Hepatic stellate cell (primary cell): ENCODE results near the gene RAB1A.
A peak's percentile ranks its signal among the peaks of the same experiment; 100 is the strongest.
"Not testable (repeated sequence)": the region's sequence is repeated elsewhere in the genome, so short reads cannot be mapped to it uniquely, and the experiment has no call there.

Experiments used
- DNase-seq: peaks from one replicate; pipeline ENCODE4 v3.0.0; 2011; ENCODE audit warnings: low spot score

RAB1A gene

DNA sequence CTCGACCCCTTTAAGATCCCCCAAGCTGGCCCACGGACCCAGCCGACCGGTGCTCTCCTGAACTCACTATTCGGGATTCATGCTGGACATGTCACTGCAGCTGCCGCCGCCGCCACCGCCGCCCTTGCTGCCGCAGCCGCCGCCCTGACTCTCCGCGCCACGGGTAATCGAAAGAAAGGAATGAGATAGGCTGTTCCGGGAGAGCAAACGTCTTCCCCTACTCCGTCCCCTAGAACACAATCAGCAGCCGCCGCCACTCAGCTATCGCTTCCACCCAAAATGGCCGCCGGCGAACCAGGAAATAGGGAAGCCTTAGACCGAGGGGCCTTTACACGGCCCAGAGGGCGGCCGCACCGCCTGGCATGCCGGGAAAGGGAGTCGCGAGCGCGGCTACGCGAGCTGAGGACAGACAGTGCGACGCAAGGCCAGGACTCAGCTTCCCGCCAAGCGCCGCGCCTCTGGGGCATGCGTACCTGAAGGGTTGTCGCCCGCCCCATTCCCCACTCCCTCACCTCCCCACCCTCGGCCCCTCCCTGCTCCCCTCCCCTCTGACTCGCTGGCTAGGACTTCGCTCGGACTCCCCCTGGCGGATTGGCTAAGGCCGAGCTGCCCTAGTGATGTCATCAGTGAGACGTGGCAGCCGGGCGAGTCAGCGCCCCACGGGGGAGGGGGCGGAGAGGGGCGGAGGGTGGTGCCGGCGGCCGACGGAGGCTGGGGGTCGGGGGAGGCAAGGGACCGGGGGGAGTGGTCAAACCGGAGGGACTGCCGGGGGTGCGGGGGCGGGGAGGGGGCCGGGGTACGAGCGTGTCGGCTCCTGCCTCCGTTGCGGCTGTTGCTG is at the start of gene RAB1A:
TSS of gene RAB1A (minus strand) at position 281 of the 838 bp plus-strand sequence. CDS start at position 90, 191 bp downstream.
- DNase-seq, result peak; percentile 97

DNA sequence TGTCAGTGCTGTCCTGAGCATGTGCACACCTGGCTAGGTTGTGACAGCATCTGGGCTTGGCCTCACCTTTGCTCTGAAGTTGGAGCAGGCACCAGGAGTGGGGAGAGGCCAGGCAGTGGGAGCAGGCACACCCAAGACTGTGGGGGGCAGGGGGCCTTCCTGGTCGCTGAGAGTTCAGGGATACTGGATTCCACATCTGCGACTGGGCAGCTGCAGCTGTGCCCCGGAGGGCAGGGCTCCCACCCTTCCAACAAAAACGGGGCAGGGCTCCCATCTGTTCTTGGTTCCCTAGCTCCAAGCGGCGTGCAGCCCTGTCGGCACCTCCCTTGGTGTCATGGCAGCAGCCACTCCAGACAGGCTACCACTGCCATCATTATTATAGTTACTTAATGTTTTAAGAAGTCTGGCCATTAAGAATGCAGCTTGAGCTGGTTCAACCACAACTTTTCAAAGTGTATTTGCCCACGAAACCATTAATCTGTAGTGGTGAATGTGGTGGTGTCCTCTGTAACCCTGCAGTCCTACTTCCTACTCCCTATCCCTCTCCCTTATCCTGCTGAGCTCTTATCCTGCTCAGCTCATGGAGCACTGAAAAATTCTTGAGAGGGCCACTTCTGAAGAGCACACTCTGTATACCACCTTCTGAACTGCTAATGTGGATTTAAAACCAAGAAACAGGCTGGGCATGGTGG is 48.0 kb upstream of the RAB1A start:
- no peak for DNase-seq

DNA sequence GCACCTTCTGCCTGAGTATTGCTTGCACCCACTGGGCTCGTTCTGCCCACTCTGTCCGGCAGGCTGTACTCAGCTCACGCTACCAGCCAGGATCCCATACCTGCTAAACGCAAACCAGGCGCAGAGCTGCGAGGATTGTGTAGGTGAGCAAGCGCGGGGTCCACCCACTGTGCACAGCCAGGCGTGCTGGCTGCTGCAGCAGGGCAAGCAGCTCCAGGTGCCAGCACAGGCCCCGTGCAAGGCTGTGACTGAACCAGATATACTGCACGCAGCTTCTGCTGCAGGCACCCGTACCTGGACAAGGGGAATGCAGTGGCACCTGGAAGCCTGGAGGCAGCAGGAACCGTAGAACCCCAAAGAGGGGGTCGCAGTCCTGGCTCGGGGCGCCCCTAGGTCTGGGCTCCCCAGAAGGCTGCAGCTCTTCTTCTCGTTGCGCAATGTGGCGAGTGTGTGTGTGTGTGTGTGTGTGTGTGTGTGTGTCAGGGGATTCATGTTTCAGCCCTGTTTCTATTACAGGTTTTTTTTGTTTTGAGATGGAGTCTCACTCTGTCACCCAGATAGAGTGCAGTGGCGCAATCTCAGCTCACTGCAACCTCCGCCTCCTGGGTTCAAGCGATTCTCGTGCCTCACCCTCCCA is 46.1 kb upstream of the RAB1A start:
- no peak for DNase-seq

DNA sequence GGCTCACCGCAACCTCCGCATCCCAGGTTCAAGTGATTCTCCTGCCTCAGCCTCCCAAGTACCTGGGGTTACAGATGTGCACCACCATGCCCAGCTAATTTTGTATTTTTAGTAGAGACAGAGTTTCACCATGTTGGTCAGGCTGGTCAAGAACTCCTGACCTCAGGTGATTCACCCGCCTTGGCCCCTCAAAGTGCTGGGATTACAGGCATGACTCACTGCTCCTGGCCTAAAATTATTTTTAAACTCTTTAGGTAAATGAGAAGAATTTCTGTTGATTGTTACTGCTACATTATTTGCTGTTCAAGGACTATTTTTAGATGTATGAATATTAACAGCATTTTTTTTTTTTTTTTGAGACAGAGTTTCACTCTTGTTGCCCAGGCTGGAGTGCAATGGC is 44.1 kb upstream of the RAB1A start:
- not testable (repeated sequence) for DNase-seq

DNA sequence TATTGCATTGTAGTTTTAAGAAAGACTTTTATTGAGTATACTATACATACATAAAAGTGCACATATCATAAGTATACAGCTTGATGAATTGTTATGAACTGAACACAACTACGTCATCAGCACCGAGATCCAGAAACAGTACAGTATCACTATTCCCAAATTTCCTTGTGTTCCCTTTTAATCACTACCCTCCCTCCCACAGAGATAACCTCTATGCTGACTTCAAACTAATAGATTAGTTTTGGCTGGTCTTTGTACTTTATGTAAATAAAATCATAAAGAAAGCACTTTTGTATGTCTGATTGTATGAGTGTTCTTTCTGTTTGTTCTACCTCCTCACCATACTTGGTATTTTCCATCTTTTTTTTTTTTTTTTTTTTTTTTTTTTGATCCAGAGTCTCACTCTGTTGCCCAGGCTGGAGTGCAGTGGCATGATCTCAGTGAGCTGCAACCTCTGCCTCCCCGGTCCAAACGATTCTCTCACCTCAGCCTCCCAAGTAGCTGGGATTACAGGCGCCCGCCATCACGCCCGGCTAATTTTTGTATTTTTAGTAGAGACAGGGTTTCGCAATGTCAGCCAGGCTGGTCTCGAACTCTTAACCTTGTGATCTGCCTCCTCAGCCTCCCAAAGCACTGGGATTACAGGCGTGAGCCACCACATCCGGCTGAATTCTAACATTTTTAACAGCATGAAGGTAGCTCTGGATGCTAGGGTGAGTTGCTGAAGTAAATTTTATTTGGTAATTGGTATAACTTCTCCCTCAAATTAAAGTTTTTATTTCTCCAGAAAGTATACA is 43.3 kb upstream of the RAB1A start:
- DNase-seq, result no peak

DNA sequence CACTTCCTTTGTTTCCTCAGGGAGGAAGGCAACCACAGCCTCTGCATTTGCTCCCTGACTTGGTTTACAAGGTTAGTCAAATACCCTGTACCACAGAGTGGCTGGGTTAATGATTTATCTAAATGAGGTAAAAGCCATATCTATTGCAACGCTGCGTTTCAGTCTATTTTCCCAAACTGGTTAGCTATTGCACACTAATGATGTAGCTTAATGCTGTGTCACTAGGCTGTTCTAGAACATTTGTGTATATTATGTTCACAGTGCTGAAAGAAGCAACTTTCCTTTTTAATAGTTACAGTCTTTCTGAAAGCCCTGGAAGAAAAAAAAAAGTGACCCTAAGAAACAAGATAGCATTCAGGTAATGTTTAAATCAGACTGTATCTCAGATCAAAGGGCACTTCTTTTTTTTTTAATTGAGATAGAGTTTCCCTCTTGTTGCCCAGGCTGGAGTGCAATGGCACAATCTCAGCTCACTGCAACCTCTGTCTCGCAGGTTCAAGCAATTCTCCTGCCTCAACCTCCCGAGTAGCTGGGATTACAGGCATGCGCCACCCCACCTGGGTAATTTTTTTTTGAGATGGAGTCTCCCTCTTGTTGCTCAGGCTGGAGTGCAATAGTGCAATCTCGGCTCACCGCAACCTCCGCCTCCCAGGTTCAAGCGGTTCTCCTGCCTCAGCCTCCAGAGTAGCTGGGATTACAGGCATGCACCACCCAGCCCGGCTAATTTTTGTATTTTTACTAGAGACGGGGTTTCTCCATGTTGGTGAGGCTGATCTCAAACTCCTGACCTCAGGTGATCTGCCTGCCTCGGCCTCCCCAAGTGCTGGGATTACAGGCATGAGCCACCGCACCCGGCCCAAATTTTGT is 40.9 kb upstream of the RAB1A start:
- DNase-seq, result not testable (repeated sequence)

DNA sequence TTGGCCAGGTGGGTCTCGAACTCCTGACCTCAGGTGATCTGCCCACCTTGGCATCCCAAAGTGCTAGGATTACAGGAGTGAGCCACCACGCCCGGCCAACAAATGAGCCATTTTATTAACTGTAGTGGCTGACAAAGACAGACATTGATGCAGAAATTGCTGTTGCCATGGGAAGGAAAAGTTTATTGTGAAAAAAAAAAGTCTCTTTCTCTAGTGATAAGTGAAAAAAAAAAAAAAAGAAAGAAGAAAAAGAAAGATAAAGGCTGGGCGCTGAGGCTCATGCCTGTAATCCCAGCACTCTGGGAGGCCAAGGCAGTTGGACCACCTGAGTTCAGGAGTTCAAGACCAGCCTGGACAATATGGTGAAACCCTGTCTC is 39.8 kb upstream of the RAB1A start:
- DNase-seq, result no peak

DNA sequence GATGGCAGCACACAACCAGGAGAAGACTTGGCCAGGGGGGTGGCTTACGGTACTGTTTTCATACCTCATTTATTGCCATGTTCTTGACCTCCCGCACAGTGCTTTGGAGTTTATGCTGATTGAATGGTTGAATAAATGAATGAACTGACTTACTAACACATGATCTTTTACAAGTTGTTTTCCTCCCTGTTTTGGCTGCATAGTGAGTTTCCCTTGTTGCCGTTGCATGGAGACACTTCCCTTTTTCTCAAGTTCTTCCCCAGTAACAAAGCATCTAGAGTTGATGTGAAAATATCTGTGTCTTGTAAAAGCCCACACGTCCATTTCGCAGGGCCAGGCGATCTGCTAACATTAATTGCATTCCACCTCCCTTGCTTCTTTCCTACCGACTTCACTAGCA is 35.7 kb upstream of the RAB1A start:
- DNase-seq, result no peak

DNA sequence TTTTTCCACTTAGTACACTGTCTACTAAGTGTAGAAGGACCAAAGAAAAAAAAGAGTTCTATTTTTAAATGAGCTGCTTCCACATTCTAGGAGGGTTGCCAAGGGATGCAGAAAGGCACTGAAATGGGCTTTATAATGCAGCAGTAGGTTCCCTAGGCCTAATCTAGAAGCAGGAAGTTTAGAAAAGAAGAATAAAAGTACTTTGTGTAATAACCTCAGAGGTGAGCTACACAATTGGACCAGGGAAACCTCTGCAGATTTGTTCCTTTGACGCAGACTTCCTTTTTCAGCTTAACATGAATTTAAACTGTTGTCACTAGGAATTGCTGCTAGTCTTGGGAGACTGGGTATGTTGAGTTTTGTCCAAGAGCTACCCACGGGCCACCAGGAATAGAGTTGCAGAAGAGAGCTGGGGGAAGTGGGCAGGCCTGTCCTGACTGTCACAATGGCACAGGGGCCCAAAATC is 34.6 kb upstream of the RAB1A start:
- DNase-seq, result peak; percentile 40

DNA sequence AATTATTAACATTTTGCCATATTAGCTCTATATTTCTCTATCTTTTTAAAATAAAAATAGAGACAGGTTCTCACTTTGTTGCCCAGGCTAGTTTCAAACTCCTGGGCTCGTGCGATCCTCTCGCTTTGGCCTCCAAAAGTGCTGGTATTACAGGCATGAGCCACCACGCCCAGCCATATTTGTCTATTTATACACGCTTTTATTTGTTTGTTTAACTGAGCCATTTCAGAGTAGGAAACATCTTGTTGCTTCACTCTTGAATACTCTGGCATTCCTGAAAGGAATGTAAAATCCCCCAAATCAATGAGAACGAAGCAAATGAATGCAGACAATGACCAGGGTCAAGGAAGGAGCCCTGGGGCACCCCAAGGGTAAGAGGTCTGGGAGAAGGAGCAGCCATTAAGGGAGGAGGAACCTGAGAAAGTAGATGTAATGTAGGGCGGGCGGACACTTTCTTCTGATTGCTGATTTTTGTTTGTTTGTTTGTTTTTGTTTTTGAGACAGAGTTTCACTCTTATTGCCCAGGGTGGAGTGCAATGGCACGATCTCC is 31.7 kb upstream of the RAB1A start:
- no peak for DNase-seq

DNA sequence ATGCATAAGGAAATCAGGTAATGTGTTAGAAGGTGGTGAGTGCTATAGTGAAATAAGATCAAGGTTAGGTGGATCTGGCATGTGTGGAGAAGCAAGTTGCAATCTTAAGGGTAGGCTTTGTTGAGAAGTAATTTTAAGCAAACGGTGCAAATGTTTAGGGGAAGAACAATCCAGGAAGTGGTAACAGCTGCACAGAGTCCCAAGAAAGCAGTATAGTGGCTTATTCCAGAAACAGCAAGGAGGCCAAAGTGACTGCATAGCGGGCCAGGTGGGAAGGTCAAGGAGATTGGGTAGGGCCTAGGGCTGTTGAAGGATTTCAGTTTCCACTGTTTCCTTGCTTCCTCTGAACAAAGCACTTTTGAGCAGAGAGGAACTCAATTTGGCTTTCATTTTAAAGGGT is 30.0 kb upstream of the RAB1A start:
- no peak for DNase-seq

DNA sequence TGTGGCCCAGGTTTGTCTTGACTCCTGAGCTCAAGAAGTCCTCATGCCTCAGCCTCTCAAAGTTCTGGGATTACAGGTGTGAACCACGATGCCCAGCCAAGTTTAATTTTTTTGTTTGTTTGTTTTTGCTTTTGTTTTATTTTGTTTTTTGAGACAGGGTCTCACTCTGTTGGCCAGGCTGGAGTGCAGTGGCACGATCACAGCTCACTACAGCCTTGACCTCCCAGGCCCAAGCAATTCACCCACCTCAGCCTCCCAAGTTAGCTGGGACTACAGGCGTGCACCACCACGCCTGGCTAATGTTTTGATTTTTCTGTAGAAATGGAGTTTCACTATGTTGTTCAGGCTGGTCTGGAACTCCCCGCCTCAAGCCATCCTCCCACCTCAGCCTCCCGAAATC is 29.4 kb upstream of the RAB1A start:
- no peak for DNase-seq

DNA sequence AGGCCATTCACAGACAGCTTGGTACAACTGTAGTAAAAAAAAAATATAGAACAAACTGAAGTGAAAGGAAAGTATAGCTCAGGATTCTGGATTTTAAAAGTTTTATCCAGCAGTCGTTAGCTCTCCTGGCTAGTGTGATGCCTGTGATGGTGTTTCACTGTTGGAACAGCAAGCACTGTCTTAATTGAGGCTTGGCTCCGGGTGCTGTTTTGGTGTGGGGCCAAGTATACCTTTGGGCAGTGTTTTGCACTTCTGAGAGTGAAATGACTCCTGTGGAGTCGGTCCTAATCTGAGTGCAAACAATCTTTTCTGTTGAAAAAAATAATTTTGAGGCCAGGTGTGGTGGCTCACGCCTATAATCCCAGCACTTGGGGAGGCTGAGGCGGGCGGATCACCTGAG is 28.7 kb upstream of the RAB1A start:
- no peak for DNase-seq

DNA sequence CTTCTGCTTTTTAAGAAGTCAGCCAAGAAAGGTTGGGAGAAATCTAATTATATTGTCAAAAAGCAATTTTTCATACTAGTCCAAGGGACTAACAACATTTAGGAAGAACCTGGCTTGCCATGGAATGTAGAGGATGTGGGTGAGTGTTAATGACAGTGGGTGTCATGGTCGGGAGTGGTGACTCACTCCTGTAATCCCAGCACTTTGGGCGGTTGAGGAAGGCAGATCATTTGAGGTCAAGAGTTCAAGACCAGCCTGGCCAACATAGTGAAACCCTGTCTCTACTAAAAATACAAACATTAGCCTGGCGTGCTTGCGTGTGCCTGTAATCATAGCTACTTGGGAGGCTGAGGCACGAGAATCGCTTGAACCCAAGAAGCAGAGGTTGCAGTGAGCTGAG is 27.9 kb upstream of the RAB1A start:
- not testable (repeated sequence) for DNase-seq

DNA sequence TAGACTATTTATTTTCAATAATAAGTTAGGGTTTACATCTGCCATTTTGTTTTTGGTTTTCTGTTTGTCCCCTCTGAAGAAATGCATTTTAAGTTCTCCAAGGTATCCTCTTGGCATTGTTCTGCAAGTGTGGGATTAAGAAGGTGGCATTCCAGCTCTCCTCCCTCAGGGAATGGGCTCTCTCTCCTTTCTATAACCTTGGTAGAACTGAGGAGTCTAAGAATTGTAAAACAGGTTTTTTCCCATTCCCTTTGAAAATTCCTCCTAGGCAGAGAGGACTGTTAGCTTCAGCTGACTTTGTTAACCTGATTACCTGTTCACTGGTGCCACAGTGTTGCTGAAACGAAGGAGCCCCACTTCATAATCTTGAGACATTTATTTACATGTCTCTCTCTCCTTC is 26.1 kb upstream of the RAB1A start:
- no peak for DNase-seq

DNA sequence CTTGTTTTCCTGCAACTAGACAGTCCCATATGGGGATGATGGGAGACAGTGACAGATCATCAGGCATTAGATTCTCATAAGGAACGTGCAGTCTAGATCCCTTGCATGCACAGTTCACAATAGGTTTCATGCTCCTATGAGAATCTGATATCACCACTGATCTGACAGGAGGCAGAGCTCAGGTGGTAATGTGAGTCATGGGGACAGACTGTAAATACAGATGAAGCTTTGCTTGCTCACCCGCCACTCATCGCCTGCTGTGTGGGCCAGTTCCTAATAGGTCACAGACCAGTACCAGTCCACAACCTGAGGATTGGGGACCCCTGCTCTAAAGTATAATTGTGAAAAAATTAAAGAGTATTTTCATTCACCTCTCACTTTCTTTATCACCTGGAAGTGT is 23.6 kb upstream of the RAB1A start:
- no peak for DNase-seq

DNA sequence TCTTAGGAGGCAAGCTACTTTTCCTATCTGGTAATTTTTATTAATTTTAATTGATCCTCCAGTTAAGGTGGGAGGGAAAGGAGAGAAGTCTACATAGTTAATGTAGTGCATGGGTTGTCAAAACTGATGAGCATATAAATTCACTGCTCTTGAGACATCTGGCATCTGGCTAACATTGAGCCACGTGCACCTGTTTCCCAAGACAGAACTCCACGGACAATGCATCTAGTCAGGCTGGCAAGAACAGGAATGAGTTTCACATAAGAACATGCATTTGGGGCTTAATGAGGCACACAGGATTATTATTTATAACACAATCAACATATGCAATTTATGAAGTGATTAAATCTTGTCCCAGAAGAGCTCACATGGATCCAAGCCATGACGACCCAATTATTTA is 16.2 kb upstream of the RAB1A start:
- no peak for DNase-seq

DNA sequence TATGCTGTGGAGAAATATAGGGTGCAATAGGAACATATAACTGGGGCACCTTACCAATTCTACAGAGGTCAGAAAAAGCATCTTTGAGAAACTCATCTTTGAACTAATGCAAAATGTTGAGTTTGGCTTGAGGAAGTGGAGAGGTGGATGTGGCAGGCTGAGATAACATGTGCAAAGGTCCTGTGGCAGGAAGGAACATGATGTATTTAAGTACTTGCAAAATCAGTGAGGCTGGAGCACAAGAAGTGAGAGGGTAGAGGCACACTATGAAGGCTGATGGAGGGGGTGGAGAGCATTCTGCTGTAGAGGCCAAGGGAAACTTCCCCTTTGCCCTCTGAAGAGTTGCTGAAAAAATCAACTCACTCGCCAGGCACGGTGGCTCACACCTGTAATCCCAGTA is 14.7 kb upstream of the RAB1A start:
- no peak for DNase-seq

DNA sequence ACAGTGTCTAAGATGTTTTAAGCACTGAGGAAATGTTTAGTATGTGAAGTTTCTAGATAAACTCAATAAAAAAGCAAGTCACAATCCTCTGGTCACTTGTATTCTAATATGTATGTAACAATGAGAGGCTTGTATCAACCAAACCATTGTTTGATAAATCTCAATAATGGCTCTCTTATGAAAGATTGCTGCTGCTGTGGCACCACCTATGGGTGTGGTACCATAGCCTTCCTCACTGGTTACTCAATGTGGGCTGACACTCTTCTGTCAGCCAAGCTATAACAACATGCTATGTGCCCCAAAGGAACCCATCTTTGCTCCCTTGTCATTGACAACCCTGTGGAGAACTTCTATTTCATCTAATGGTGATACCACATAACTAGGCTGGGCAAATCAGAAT is 12.6 kb upstream of the RAB1A start:
- no peak for DNase-seq

DNA sequence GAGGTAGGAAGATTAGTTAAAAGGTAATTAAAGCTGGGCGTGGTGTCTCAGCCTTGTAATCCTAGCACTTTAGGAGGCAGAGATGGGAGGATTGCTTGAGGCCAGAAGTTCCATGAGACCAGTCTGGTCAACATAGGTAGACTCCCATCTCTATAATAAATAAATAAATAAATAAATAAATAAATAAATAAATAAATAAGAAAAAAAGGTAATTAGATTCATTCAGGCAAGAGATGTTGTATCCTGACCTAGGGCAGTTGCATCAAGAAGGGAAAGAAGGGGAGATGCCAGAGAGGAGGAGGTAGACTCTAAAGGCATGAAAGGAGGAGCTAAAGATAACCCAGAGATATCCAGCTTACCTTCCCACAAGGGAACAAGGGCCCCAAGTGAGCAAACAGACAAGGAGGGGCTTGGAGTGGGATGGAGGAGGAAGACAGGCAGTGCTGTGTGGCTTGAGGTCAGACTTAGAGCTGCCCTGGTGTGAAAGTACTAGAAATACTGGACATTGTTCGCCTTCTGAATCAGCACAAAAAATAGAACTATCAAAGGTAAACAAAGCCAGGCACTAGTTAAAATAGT is 7.4 kb upstream of the RAB1A start:
- DNase-seq, result no peak

DNA sequence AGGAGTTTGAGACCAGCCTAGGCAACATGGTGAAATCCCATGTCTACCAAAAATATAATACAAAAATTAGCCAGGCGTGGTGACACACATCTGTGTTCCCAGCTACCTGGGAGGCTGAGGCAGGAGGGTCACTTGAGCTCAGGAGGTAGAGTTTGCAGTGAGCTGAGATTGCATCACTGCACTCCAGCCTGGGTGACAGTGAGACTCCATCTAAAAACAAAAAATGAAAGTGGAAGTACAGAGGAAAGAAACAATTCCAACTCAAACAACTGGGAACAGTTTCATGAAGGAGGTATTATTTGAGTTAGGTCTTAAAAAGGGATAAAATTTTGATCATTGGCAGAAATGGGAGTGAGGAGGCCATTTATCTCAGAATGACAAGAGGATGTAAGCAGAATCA is 6.3 kb upstream of the RAB1A start:
- DNase-seq, result no peak
